Gastroesophageal sphincter (tissue), 3 donors: ENCODE measurements around the gene DPP6.

ENCODE experiments used
- EP300 ChIP-seq: sonication (generic); formaldehyde crosslinking; IDR thresholded peaks from one replicate; pipeline ENCODE4 v1.6.1; 2017; ENCODE audit warnings: antibody characterized with exemption, mild to moderate bottlenecking
- POLR2A ChIP-seq, 2 donors: fragments of 450-650 bp; IDR thresholded peaks; one replicate each; pipeline ENCODE4 v1.6.1; 2017; ENCODE audit warnings: antibody characterized with exemption in 2 of 2, mild to moderate bottlenecking in 2 of 2, moderate library complexity in 1 of 2
- POLR2AphosphoS5 ChIP-seq: sonication (generic); formaldehyde crosslinking; IDR thresholded peaks from one replicate; pipeline ENCODE4 v1.6.1; 2017; ENCODE audit warnings: antibody characterized with exemption
- TF ChIP-seq, protein P1 (sequence below), 4 experiments: fragments of 200-600 bp in 2 of 4; fragments of 450-650 bp in 2 of 4; sonication (generic) in 1 of 4; IDR thresholded peaks; one replicate each; pipeline ENCODE4 v1.5.1; 2017 to 2019; ENCODE audit warnings: antibody characterized with exemption in 4 of 4, mild to moderate bottlenecking in 2 of 4, moderate library complexity in 2 of 4

DNA sequence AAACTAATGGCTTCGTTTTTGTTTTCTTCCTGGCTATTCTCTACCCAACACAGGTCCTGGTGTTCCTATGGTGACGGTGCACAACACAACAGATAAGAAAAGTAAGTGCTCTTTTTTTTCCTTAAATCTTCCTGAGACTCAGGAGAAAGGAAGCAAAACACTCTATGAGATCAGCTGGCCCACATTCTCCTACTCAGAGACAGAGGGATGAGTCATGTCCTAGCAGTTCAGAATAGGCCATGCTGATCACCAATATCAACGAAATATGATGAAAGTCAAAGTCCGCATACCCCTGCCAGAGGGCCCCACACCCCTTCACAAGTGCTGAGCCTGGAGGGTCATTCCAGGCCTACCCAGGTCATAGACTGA is 801.5 kb downstream of the DPP6 start:
- TF ChIP-seq, protein P1, sequence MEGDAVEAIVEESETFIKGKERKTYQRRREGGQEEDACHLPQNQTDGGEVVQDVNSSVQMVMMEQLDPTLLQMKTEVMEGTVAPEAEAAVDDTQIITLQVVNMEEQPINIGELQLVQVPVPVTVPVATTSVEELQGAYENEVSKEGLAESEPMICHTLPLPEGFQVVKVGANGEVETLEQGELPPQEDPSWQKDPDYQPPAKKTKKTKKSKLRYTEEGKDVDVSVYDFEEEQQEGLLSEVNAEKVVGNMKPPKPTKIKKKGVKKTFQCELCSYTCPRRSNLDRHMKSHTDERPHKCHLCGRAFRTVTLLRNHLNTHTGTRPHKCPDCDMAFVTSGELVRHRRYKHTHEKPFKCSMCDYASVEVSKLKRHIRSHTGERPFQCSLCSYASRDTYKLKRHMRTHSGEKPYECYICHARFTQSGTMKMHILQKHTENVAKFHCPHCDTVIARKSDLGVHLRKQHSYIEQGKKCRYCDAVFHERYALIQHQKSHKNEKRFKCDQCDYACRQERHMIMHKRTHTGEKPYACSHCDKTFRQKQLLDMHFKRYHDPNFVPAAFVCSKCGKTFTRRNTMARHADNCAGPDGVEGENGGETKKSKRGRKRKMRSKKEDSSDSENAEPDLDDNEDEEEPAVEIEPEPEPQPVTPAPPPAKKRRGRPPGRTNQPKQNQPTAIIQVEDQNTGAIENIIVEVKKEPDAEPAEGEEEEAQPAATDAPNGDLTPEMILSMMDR (IDR thresholded peaks at IDR 0.05), result no peak
- no peak for TF ChIP-seq POLR2A (IDR thresholded peaks at IDR 0.05)
- no peak for TF ChIP-seq POLR2AphosphoS5
- TF ChIP-seq EP300, result no peak
